Mesothelial cell of epicardium (in vitro differentiated cells): ENCODE results near the gene THSD4. TPM values are rescaled to one million over a fixed set of nuclear protein-coding genes. Genes with fewer than 3 reads are reported as not detected.
A peak's percentile ranks its signal among the peaks of the same experiment; 100 is the strongest.

Source experiments
- DNase-seq, 2 experiments: peaks; one replicate each; pipeline ENCODE4 v3.0.0; 2021; ENCODE audit warnings: low spot score in 2 of 2; ENCODE audit not compliant: unreplicated experiment in 2 of 2
- H3K27ac Mint-ChIP-seq: 2 replicates; pipeline ENCODE4 v1.8.0; 2021; ENCODE audit warnings: mixed read lengths
- H3K27me3 Mint-ChIP-seq: 2 replicates; pipeline ENCODE4 v1.8.0; 2021; ENCODE audit warnings: low read depth, mixed read lengths
- H3K36me3 Mint-ChIP-seq: 2 replicates; pipeline ENCODE4 v1.8.0; 2021; ENCODE audit warnings: mixed read lengths
- H3K4me1 Mint-ChIP-seq: 2 replicates; pipeline ENCODE4 v1.8.0; 2021; ENCODE audit warnings: mixed read lengths
- H3K4me3 Mint-ChIP-seq: 2 replicates; pipeline ENCODE4 v1.8.0; 2021; ENCODE audit warnings: mild to moderate bottlenecking, moderate library complexity, mixed read lengths
- H3K9me3 Mint-ChIP-seq: 2 replicates; pipeline ENCODE4 v1.8.0; 2021; ENCODE audit warnings: mixed read lengths
- total RNA-seq: library from RNA; stranded (reverse); gene quantifications from 3 replicates; pipeline ENCODE4 v1.2.1, GENCODE V29; 2021
- TF ChIP-seq, protein P1 (sequence below): fragments of 200-600 bp; sonication (generic); IDR thresholded peaks from one replicate; pipeline ENCODE4 v1.5.0; 2021; ENCODE audit warnings: antibody characterized with exemption; ENCODE audit not compliant: unreplicated experiment

Gene THSD4
- total RNA-seq, 1 donor from 2014 or later: 93.9 TPM

DNA sequence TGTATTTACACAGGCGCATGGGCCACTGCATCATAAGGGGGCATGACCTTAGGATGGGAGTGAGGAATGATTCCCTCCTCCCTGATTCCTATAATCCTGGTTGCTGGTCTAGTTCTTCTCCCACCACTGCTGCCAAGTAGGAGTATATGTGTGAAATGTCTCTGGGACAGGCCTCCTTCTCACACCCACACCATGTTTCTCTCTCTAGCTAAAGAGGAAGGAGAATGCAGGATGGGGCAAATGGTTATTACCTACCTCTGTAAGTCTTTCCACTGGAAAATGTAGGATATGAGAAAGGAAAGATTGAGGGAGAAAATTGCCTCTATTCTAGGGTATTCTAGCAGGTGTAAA, 159.2 kb downstream of the THSD4 start:
- peaks cover 62% of the 10 kb centered on the region for H3K4me1 Mint-ChIP-seq
- peak overlapping the region; percentile 92 for H3K27ac Mint-ChIP-seq
- peaks cover 17% of the 10 kb centered on the region for H3K9me3 Mint-ChIP-seq
- H3K36me3 Mint-ChIP-seq: peaks cover 11% of the 10 kb centered on the region
- H3K4me3 Mint-ChIP-seq: no peak overlapping the region
- DNase-seq: no peak
- TF ChIP-seq, protein P1, sequence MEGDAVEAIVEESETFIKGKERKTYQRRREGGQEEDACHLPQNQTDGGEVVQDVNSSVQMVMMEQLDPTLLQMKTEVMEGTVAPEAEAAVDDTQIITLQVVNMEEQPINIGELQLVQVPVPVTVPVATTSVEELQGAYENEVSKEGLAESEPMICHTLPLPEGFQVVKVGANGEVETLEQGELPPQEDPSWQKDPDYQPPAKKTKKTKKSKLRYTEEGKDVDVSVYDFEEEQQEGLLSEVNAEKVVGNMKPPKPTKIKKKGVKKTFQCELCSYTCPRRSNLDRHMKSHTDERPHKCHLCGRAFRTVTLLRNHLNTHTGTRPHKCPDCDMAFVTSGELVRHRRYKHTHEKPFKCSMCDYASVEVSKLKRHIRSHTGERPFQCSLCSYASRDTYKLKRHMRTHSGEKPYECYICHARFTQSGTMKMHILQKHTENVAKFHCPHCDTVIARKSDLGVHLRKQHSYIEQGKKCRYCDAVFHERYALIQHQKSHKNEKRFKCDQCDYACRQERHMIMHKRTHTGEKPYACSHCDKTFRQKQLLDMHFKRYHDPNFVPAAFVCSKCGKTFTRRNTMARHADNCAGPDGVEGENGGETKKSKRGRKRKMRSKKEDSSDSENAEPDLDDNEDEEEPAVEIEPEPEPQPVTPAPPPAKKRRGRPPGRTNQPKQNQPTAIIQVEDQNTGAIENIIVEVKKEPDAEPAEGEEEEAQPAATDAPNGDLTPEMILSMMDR: no peak
- H3K27me3 Mint-ChIP-seq: no peaks in the 10 kb centered on the region

DNA sequence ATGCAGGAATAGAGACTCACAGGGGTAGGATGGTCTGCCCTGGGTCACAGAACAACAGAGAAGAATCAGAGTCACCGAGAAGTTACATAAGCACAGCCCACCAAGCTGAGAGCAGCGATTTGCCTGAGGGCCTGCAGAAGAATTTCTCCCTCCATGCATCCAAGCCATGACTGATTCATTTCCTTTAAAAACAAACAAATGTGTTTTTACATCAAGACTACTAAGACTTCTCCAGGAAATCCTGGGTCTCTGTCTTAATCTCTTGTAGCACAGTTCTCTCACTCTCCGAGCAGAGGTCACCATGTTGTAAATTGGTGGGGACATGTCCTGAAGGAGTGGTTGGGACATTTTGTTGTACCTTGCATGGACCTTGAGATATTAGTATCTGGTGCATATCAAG, 159.8 kb downstream of the THSD4 start:
- TF ChIP-seq, protein P1: no peak
- peak overlapping the region; percentile 92 for H3K27ac Mint-ChIP-seq
- no peaks in the 10 kb centered on the region for H3K27me3 Mint-ChIP-seq
- H3K4me1 Mint-ChIP-seq: peaks cover 69% of the 10 kb centered on the region
- no peak for DNase-seq
- H3K9me3 Mint-ChIP-seq: peaks cover 11% of the 10 kb centered on the region
- H3K36me3 Mint-ChIP-seq: peaks cover 5% of the 10 kb centered on the region
- no peak overlapping the region for H3K4me3 Mint-ChIP-seq

DNA sequence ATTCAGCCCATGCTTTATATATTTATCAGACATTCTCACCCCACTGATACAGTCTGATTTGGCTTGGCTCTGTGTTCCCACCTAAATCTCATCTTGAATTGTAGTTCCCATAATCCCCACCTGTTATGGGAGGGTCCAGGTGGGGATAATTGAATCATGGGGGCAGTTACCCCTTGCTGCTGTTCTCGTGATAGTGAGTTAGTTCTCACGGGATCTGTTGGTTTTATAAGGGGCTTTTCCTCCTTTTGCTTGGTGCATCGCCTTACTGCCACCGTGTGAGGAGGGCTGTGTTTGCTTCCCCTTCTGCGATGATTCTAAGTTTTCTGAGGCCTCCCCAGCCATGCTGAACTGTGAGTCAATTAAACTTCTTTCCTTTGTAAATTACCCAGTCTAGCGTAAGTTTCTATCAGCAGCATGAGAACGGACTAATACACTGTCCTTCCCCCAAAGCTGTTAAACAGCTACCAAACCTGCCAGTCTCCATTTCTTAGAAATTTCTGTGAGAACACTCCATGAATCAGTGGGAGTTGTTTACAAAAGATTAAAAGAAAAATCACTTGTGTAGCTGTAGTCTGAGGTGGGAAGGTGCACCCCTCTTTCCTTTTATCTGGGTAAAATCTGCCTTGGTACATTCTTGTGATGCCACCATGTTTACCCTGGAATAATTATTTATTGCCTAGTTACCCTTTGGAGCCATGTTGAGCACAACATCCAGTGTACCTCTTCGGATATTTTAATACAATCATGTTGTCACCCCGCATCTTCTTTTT, 160.5 kb downstream of the THSD4 start:
- DNase-seq: no peak
- Mint-ChIP-seq H3K27me3 (no peaks in the 10 kb centered on the region), H3K36me3 (peaks cover 4% of the 10 kb centered on the region), H3K4me1 (peaks cover 75% of the 10 kb centered on the region), H3K9me3 (peaks cover 4% of the 10 kb centered on the region), H3K4me3 (peak overlapping the region; percentile 28), H3K27ac (peak overlapping the region; percentile 92)
- TF ChIP-seq, protein P1: no peak

DNA sequence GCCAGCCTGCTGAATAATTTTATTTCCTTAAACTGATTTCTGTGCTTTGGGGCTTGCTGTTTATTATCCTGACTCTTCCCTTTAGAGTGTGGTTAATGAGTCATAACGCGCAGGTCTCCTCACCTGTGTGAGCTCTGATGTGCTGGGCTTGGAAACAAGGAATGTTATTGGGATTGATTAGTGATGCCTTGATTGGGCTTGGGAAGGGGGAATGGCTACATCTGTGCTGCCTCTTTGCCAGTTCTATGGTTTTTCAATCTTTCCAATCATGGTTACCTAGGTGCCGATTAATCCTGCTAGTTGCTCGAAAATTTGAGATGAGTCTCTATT, 161.0 kb downstream of the THSD4 start:
- peaks cover 4% of the 10 kb centered on the region for H3K9me3 Mint-ChIP-seq
- H3K4me3 Mint-ChIP-seq: no peak overlapping the region
- TF ChIP-seq, protein P1: no peak
- H3K27me3 Mint-ChIP-seq: no peaks in the 10 kb centered on the region
- H3K36me3 Mint-ChIP-seq: peaks cover 4% of the 10 kb centered on the region
- DNase-seq: no peak
- peaks cover 81% of the 10 kb centered on the region for H3K4me1 Mint-ChIP-seq
- peak overlapping the region; percentile 92 for H3K27ac Mint-ChIP-seq

DNA sequence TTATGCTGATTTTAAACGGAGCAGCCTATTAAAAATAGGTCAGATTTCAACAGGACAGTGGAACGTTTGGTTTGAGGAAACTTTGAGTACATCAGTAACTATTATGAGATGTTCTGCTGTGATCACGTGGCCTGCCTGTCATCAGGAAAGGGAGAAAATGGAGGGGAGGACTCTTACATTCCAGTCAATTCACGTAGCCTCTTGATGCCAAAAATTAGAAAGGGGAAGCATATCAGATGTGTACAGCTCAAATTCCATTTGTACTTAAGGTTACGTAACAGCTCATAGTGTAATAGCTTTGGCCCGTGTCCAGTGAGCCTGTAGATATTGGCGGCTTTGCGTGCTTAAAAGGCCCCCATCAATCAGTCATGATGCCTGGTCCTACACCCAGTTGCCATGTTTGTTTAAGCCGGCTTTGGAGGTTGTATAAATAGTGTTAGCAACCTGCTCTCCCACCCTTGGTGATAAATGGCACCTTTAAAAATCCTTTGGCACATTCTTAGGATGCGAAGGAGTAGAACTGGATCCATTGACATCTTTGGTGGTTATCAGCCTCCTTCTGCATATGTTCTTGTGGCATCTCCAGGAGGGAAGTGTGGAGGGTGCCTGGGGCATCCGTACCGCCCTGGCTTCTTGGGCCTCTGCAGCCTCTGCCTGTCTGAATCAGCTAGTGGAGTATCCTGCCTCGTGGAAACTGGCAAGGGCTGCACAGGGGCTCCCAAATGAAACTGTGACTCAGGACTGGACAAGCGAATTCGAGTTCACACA, 163.9 kb downstream of the THSD4 start:
- TF ChIP-seq, protein P1: no peak
- Mint-ChIP-seq H3K36me3 (no peaks in the 10 kb centered on the region), H3K27me3 (no peaks in the 10 kb centered on the region), H3K27ac (peak overlapping the region; percentile 95), H3K4me1 (peaks cover 77% of the 10 kb centered on the region), H3K9me3 (no peaks in the 10 kb centered on the region), H3K4me3 (no peak overlapping the region)
- DNase-seq: peak; percentile 40 to 69
